CD4-positive, alpha-beta T cell treated with Interferon alpha-2 for 1 hour (primary cell): ENCODE measurements around the gene STXBP5L.
"Not testable (repeated sequence)": the region's sequence is repeated elsewhere in the genome, so short reads cannot be mapped to it uniquely, and the experiment has no call there.

Experiments used
- DNase-seq, 2 donors: peaks; one replicate each; pipeline ENCODE4 v3.0.0-alpha.2; 2020 to 2022

STXBP5L gene

DNA sequence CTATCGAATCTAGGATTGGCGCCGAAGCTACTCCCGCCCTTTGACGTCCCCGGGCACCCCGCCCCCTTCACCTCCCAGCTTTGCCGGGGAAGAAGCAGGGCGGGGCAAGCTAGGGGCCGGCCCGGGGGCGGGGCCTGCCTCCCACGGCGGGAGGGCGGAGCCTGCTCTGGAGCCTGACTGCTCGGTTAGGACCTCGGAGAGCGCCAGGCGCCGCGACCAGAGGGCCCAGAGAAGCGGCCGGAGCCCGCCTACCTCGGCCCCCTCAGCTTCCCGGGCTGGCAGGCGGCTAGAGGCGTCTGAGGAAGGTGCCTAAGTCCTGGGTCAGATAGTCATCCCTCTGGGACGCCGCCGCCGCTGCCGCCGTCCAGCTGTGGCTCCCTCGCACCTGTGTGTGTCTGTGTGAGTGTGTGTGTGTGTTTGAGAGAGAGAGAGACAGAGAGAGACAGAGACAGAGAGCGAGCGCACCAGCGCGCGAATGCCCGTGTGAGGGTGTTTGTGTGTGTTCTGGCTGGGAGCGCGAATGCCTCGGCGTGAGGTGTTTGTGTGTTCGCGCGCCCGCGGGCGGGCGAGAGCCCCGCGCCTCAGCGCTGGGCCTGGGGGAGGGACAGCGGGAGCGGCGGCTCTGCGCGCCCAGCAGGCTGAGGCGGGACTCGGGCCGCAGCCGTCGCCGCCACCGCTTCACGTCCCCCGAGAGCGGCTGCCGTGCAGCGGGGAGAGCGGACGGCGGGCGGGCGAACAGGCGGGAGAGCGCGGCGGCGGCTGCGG, at the start of gene STXBP5L:
Gene STXBP5L (plus strand): TSS at position 176 of the 765 bp plus-strand sequence. CDS start 1,374 bp downstream, outside the sequence.
- peak in 1 of 2 donors; percentile 16 for DNase-seq

DNA sequence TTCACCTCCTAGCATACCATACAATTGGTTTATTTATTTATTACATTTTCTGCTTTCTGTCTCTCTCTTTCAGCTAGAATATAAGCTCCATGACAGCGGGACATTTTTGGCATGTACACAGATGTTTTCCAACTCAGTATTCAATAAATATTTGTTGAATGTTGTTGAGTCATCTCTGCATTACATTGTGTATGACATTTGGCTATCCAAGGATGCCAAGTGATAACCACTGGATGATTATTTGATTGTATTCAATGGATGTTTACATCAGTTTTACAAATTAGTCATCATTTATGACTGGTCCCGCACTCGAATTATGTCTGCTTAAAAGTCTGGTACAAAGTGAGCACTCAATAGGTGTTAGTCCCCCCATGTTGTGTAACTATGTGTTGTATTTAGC, 49.5 kb upstream of the STXBP5L start:
- DNase-seq = no peak

DNA sequence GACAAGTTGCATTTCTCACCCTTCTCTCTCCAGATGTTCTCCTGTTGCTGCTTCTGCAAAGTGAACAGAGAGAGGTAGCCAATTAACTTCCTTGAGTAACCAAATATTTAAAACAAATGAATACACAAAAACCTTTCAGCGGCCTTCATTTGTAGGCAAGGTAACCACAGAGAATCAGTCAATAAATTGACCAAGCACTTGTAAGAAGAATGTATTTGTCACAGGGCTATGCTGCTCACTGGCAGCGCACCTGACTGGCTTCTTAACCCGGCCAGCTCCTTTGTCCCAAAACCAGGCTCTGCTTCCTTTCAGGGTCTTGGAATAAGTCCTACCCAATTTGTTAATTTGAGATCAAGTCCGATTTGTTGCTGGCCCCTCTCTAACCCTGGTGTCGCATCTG, 43.5 kb upstream of the STXBP5L start:
- no peak for DNase-seq

DNA sequence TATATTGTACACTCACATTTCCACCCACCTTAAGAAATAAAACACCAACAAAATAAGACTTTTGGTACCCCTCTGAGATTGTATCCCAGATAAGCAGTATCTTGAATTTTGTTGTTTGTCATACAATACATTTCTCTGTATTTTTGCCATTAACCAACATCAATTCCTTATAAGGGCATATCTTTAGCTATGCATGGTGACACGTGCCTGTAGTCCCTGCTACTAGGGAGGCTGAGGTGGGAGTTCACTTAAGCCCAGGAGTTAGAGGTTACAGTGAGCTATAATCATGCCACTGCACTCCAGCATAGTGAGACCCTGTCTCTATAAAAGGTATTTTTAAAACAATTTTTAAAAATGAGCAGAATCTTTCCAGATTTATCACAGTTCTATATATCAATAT, 32.5 kb upstream of the STXBP5L start:
- no peak for DNase-seq

DNA sequence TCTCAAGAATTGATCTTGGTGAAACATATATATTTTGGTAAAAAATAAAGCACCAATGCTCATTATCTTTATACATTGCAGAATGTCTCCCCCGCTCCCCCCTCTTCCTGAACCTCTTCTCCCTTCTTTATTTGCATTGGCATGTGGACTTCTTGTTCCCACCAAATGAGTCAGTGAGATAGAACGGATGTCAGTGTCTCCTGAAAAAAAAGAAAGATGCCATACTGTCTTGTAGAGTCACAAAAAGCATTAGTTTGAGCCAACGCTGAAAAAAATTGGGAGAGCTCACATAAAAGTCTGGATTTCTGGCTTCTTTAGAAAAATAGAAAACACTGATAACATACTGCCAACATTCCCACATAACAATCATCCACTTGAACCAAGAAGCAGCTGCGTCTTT, 32.0 kb upstream of the STXBP5L start:
- DNase-seq = no peak

DNA sequence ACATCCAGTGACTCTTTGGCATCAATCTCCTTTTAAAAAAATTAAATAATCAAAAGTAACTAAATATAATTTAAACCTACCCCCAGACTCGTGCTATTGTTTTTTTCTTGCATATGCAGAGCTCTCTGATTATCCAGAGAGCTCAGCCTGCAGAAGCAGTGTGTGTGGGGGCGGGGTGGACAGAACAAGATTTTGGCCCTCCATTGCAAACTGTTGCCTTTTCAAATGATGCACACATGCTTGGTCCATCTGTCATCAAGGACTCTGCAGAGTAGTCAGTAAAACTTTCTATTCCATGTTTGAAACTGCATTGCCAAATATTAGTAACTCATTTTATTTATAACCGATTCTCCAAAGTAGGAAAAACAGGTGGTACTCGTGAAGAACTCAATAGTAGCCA, 28.6 kb upstream of the STXBP5L start:
- DNase-seq = no peak

DNA sequence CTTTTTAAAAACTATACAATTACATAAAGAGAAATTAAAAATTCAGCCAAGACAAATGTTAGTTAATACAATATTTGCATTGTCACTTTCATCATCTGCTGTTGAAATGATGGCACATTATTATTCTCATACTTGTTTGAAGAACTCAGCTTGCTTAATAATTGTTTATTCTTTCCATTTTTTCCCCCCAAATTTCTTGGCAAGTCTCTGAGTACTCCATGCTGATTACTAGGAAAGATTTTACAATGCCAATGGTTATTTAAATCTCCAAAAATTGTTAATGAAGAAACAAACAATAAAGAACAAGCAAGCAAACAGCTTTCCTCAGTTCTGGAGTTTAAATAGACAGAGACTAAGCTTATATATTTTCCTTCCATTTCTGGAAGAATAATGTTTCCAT, 15.1 kb upstream of the STXBP5L start:
- no peak for DNase-seq

DNA sequence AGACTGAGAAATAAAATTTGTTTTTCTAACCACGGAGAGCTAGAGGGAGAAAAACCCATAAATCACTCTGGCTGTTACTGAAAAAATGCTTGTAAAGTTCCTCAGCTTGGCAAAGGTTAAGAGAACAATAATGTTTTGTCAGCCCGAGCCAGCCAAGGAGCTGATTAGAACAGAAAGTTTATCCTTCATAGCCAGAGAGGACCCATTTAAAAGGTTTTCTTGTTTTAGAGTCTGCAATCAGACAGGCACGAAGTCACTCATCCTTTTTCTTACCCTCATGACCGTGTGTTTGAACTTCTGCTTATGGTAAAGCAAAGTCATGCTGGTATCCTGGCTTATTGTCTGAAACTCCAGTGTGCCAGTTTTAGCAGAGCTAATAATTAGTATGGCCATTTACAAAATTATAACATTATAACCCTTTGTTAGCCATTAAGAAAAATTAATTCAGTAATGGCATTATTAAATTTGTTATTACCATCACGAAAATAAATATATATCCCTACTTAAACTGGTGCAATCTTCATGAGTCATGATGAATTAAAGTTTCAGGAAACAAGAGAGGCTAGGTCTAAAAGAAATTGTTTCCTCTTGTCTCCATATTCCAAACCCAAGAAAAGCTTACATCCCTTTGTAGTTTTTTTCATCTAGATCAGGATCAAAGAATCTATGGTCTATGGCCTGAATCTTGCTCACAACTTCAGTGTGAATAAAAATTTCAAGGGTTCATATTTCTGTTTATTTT, 13.5 kb upstream of the STXBP5L start:
- DNase-seq = no peak

DNA sequence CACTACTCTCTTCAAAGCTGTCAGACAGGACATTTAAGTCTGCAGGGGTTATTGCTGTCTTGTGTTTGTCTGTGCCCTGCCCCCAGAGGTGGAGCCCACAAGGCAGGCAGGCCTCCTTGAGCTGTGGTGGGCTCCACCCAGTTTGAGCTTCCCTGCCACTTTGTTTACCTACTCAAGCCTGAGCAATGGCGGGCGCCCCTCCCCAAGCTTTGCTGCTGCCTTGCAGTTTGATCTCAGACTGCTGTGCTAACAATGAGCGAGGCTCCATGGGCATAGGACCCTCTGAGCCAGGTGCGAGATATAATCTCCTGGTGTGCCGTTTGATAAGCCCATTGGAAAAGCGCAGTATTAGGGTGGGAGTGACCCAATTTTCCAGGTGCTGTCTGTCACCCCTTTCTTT, 6.3 kb upstream of the STXBP5L start:
- not testable (repeated sequence) for DNase-seq

DNA sequence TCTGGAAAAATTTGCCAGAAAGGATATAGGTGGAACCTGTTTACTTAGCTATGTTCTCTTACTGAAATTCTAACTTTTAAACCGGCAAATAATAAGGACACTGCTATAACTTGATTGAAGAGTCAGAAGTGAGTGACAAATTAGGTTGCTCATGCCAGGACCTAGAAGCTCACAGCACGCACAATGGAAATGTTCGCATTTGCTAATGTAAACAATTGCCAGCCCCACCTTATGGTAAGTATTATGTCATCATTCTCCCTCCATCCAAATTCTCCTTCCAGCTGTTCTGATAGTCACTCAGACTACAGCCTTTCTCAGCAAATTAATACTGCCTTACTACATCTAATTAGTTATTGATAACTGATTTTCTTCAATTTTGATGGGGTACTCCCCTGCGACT, 4.8 kb upstream of the STXBP5L start:
- no peak for DNase-seq

DNA sequence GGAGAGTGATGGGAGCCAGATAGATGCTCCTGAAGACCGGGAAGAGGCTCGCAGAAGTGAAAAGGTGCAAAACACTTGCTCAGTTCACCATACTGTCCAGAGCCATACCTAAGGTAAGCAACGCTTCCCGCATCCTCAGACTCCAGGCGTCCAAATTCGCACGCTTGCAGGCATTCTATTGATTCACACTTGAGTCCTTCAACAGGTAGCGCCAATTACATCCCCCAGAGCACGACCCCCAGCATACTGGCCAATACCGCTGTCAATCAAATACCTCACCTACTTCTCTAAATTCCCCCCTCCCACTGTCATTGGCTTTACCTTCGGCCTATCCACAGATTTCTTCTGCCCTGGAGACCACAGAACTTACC, 361 bp upstream of the STXBP5L start:
- DNase-seq = no peak

DNA sequence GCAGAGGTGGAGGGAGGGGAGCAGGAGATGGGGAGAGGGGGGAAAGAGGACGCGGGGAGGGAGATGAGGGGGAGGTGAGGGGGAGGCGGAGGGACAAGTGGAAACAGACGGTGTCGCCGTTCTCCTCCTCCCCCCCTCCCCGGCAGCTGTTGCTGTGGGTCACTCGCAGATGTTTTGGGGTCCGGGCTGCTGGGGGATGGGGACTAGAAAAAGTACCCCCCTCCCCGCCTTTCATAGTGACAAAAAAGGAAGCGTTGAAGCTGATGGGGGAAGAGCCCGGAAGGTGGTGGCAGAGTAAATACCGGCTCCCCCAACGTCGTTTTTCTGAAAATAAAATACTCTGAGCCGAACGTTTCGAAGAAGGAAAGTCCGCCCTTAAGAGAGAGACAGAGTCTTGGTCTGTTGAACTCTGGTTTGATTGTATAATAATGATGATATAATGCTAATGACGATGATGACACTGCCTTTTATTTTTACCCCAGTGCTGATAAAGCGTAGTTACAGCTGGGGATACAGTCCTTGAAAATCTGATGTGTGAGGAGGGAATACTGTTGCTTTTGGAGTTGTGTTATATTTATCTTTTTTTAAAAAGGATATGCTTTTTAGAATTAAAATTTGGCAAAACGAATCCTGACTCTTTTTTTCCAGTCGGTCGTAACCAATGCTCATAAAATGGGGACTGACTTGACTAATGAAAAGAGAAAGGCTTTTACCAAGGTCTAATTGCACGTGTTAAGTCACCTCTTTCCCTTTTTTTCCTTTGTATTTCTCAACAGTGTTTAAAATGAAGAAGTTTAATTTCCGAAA, 993 bp downstream of the STXBP5L start:
- no peak for DNase-seq

DNA sequence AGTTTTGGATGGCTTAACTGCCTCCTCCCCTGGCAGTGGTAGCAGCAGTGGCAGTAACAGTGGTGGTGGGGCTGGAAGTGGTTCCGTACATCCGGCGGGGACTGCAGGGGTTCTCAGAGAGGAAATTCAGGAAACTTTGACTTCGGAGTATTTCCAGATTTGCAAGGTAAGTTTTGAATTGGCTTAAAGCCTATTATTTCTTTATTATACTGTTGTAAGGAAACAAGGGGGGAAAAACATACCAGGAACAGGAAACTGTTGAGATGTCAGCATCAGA, 1.5 kb downstream of the STXBP5L start:
- DNase-seq = no peak

DNA sequence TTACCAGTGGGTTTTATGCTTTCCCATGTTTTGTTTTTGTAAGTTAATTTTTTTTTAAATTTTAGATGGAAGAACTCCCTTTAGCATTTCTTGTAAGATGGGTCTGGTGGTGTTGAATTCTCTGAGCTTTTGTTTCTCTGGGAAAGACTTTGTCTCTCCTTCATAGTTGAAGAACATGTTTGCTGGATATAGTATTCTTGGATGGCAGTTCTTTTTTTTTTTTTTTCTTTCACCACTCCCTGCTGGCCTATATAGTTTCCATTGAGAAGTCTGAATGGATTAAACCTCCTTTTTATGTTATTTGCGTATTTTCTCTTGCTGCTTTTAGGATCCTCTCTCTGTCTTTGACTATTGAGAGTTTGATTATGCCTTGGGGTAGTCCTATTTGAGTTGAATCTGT, 18.1 kb downstream of the STXBP5L start:
- DNase-seq = no peak

DNA sequence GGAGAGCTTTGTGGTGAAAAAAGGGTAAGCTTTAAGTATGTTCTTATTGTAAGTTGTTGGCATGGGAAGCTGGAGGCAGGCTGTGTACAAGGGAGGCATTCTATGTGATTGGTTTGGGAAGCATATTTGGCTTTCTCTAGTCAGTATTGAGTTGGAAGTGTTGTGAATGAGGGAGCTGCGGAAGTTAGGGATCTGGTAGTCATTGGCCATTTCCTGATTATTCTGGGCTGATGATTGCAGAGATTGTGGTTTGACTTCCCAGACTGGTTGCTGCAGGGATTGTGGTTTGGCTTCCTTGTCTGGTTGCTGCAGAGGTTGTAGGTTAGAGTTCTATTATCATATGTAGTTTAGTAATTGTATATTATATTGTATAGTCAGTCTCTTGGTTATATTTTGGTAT, 21.0 kb downstream of the STXBP5L start:
- no peak for DNase-seq

DNA sequence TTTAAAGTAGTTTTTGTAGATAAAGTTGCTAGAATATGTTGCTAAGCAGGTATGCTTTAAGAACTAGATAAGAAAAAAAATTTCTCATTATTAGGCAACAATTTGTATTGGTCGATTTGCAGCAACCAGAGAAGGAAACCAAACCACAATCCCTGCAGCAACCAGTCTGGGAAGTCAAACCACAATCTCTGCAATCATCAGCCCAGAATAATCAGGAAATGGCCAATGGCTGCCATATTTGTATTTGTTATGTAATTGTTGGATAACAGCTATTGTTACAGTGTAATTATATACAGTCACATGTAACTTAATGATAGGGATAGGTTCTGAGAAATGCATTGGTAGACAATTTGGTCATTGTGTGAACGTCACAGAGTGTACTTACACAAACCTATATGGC, 23.6 kb downstream of the STXBP5L start:
- no peak for DNase-seq

DNA sequence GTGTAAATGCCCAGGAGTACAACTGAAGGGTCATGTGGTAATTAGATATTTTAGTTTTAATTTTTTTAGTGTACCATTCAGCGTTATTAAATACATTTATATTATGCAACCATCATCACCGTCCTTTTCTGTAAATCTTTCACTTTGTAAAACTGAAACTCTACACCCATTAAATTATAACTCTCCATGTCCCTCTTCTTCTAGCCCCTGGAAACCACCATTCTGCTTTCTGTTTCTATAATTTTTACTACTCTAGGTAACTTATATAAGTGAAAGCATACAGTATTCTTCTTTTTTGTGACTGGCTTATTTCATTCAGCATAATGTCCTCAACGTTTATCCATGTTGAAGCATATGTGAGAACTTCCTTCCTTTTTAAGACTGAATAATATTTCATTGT, 48.1 kb downstream of the STXBP5L start:
- DNase-seq = no peak

DNA sequence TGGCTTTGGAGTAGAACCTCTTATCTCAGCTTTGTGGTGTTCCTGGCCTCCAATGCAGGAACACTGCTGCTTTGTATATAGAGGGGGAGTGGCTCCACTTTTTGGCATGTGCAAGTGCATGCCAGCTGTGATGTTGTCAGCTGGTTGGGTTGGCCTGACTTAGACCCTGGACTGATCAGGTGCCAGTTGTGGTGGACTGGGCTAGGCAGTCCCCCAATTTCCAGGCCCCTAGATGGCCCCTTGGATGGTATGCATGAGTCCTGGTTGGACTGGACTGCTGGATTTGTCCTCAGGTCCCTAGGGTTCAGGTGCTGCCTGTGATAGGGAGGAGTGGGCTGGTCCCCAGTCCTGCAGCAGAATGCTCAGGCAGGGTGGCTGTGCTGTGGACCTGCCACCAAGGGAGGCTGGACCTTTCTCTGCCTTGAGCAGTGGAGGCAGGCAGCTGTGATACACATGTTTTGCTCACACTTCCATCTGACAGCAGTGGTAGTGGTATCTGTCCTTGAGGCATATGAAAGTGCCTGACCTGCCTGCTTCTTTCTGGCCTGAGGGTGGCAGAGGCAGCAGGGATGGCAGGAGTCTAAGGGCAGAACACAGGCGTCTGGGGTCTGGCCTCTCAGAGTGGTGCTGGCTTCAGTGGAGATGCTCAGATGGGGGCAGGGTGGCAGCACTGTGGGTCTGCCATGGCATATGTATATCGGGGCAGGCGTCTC, 74.8 kb downstream of the STXBP5L start:
- no peak for DNase-seq

DNA sequence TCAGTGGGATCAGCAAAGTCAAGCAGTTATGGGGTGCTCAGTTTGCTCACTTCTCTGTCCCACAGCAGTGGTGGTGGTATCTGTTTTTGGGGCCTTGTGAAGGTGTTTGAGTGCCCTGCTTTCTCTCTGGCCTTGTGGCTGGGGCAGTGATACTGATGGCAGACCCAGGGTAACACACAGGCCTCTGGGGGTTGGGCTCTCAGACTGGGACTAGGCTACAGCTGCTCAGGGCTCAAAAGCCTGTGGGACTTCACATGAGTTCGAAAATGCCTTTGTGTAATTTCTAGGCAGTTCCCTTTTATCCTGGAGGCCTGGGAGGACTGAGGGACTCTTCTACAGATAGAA, 75.3 kb downstream of the STXBP5L start:
- DNase-seq = no peak

DNA sequence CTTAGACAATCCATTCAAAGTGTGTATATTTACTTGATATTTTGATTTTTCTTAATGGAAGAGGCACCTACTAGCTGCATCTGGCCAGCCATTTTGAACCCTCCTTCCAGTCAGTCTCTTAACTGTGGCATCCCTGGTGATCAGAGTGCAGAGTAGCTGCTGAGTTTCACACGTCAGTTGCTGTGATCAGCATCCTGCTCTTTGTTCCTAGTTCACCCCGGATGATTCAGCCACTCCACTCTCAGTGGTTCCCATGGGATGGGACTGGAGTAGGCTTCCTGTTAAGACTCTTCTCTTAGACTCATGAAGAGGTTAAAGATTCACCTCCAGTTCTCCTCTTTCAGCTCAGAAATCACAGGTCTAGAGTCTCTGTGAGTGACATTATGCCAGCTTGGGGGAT, 75.8 kb downstream of the STXBP5L start:
- DNase-seq = no peak

DNA sequence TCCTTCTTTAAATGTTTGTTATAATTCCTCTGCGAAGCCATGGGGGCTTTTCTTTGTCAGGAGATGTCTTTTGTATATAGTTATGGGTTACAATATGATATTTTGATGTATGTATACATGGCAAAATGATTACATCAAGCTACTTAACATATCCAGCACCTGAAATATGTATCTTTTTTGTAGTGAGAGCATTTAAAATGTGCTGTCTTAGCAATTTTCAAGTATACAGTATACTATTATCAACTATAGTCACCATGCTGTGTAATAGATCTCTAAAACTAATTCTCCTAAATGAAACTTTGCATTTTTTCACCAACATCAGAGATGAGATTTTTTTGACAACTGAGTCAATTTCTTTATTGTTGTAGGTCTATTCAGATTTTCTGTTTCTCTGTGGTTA, 77.2 kb downstream of the STXBP5L start:
- DNase-seq = no peak

DNA sequence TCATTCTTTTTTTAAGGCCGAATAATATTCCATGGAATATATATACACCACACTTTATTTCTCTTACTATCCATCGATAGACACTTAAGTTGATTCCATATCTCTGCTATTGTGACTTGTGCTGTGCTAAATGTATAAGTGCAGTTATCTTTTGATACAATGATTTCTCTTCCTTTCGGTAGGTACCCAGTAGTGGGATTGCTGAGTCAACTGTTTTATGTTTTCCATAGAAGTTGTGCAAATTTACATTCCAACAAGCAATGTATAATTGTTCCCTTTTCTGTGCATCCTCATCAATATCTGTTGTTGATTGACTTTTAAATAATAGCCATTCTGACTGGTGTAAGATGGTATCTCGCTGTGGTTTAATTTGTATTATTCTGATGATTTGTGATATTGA, 81.0 kb downstream of the STXBP5L start:
- no peak for DNase-seq

DNA sequence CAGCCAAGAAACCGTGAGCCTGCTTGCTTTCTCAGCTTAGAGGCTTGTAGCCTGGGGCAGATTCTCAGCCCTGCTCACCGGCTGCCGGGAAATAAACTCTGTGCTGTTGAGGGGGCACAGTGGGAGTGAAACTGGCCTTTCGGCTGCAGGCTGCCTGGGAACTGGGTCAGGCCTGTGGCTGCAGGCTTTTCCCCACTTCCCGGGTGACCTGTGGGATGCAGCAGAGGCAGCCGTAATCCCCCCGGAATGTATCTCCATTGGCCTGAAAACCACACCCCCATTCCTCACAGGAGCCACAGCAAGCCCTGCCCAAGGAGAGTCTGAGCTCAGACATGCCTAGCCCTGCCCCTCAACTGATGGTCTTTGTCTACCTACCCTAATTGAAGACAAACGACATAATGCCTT, 110.9 kb downstream of the STXBP5L start:
- DNase-seq = no peak

DNA sequence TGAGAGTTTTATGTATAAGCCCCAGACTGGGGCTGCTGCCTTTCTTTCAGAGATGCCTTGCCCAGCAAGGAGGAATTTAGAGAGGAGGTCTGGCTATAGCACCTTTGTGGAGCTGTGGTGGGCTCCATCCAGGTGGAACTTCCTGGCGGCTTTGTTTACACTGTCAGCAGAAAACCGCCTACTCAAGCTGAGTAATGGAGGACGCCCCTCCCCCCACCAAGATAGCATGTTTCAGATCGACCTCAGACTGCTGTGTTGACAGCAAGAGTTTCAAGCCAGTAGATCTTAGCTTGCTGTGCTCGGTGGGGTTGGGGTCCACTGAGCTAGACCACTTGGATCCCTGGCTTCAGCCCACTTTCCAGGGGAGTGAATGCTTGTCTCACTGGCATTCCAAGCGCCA, 155.6 kb downstream of the STXBP5L start:
- no peak for DNase-seq
